Measurements from ENCODE around the gene CDRT15.
"Not testable (repeated sequence)": the region's sequence is repeated elsewhere in the genome, so short reads cannot be mapped to it uniquely, and the experiment has no call there.

Gene CDRT15

DNA sequence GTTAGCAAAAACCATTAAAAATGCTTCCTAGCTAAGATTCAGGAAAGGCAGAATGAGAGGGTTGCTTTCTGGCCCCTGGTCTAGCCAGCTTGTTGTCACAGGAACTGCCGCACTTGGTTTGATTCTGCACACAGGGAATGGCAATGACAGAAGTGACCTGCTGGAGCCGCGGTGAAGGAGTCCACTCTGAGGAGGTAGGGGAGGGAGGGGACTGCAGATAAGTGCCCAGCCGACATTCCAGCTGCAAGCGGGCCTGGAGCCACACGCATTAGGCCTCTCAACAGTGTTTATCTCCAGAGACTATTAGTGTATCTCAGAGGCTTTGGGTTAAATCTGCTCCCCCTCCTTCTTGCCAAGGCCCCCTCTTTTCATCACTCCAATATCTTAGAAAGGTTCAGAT lies 38.6 kb downstream of the CDRT15 start:
- no peaks in the 10 kb centered on the region for H3K4me1 ChIP-seq
- H3K27ac ChIP-seq: no peak overlapping the region
- H3K27me3 ChIP-seq: no peaks in the 10 kb centered on the region
- H3K36me3 ChIP-seq: peaks cover 0 to 21% (median 5%) of the 10 kb centered on the region in 3 donors
- intact Hi-C loops (cut with DNase I; ENCODE audit: low total_unique reads): no loop called here
- DNase-seq: no peak
- H3K4me3 ChIP-seq: no peak overlapping the region
- TF ChIP-seq, protein P1, sequence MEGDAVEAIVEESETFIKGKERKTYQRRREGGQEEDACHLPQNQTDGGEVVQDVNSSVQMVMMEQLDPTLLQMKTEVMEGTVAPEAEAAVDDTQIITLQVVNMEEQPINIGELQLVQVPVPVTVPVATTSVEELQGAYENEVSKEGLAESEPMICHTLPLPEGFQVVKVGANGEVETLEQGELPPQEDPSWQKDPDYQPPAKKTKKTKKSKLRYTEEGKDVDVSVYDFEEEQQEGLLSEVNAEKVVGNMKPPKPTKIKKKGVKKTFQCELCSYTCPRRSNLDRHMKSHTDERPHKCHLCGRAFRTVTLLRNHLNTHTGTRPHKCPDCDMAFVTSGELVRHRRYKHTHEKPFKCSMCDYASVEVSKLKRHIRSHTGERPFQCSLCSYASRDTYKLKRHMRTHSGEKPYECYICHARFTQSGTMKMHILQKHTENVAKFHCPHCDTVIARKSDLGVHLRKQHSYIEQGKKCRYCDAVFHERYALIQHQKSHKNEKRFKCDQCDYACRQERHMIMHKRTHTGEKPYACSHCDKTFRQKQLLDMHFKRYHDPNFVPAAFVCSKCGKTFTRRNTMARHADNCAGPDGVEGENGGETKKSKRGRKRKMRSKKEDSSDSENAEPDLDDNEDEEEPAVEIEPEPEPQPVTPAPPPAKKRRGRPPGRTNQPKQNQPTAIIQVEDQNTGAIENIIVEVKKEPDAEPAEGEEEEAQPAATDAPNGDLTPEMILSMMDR (IDR thresholded peaks at IDR 0.05): no peak
- H3K9me3 ChIP-seq: no peaks in the 10 kb centered on the region

DNA sequence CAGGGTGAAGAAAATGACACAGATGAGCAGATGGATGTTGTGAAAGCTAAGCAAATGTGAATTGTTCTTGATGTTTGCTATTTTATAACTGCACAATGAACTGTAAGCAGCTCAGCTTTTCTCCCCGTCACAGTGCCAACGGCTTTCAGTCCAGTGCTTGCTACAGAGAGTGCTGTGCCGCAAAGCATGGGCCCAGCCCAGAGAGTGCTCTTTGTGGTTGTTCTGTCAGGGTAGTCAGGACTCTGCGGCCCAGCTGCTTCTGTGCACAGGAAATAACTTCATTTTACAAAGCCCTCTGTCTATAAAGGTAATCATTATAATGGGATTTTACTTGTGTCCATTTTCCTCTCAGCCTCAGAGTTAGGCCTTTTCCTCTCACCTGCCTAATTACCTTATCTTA lies 39.1 kb downstream of the CDRT15 start:
- Histone ChIP-seq H3K36me3 (peaks cover 0 to 23% (median 5%) of the 10 kb centered on the region in 3 donors), H3K4me1 (no peaks in the 10 kb centered on the region), H3K27me3 (no peaks in the 10 kb centered on the region), H3K27ac (no peak overlapping the region), H3K4me3 (no peak overlapping the region), H3K9me3 (no peaks in the 10 kb centered on the region)
- TF ChIP-seq, protein P1 (IDR thresholded peaks at IDR 0.05): no peak
- intact Hi-C loops (cut with DNase I; ENCODE audit: low total_unique reads): no loop called here
- no peak for DNase-seq

DNA sequence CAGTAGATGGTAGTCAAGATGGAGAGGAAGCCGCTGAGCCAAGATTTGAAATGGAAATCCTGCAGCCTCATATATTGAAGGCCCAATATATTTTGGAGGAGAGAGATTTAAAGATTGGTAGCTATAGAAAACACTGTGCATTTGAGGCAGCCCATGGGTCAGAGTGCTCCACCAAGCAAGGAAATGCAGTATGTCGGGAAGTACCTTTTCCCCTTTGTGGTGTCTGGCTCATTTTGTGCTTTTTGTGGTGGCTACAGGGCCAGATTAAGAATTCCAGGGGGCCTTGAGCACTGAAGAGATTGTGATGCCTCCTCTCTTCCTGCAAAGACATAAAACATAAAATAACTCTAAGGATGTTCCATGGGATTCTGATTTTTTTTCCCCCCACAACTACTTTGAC lies 39.6 kb downstream of the CDRT15 start:
- H3K27me3 ChIP-seq: no peaks in the 10 kb centered on the region
- TF ChIP-seq, protein P1 (IDR thresholded peaks at IDR 0.05): no peak
- intact Hi-C loops (cut with DNase I; ENCODE audit: low total_unique reads): no loop called here
- H3K9me3 ChIP-seq: no peaks in the 10 kb centered on the region
- no peak for DNase-seq
- H3K27ac ChIP-seq: no peak overlapping the region
- H3K4me3 ChIP-seq: no peak overlapping the region
- H3K36me3 ChIP-seq: peaks cover 0 to 23% (median 5%) of the 10 kb centered on the region in 3 donors
- H3K4me1 ChIP-seq: no peaks in the 10 kb centered on the region

DNA sequence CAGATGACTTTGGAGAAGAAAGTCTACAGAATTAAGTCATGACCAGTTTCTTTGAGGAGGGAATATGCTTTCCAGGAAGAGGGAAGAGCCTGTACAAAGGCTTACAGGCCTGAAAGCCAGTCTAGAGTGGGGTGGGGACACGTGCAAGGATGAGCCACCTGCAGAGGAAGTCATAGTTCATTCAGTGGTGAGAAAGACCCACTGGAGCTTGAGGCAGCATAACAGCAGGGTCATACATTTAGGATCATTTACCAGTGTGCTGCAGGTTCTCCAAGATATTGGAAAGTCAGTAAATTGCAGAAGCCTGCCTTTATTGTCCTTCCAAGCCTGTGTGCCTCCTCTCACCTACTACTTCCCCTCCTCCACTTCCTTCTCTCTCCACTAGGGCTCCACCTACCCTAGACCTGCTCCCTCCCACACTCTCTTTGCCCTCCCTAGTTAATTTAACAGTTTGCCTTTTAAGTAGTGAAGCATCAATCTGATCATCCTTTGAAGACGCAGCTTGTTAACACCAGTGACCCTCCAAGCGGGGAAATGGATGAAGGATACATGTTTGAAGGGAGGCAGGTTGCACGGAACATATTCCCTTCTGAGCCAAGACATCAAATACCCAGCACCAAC lies 40.2 kb downstream of the CDRT15 start:
- Histone ChIP-seq H3K4me1 (no peaks in the 10 kb centered on the region), H3K4me3 (no peak overlapping the region), H3K27ac (no peak overlapping the region), H3K27me3 (no peaks in the 10 kb centered on the region), H3K36me3 (peaks cover 0 to 23% (median 5%) of the 10 kb centered on the region in 3 donors), H3K9me3 (no peaks in the 10 kb centered on the region)
- intact Hi-C loops (cut with DNase I; ENCODE audit: low total_unique reads): no loop called here
- TF ChIP-seq, protein P1 (IDR thresholded peaks at IDR 0.05): no peak
- no peak for DNase-seq

DNA sequence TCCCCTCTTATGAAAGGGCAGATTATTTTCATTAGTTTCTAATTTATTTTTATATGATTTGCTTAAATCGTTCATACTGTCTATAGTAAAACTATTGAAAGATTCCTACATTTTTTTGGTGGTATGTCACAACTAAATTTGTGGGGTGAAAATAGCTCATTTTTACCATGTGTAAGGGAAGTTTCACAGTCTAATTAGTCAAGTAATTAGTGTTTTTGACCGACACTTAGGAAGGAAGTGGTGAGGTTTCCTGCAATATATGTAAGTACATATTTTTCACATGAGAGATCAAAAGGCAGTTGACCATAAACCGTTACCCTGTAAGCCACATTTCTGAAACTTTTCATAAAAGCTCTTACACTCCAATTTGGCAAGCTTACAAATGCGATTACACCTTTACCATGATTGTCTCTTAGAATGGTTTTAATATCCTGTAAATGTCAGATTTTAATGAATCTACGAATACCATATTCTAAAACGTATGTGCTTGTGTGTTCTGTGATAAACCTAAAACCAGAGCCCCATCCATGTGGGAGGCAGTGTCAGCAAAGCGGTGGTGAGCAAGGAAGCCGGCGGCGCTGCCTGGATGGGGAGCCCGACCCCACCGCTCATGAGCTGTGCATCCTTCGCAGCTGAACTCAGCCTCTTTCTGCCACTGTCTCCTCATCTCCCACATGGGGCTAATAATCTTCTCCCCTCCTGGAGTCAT lies 43.9 kb downstream of the CDRT15 start:
- H3K4me1 ChIP-seq; DNase-seq; intact Hi-C loops (cut with DNase I; ENCODE audit: low total_unique reads); H3K27me3 ChIP-seq; H3K27ac ChIP-seq; H3K9me3 ChIP-seq; H3K4me3 ChIP-seq: not testable (repeated sequence)
- H3K36me3 ChIP-seq: peaks cover 0 to 23% (median 5%) of the 10 kb centered on the region in 3 donors

DNA sequence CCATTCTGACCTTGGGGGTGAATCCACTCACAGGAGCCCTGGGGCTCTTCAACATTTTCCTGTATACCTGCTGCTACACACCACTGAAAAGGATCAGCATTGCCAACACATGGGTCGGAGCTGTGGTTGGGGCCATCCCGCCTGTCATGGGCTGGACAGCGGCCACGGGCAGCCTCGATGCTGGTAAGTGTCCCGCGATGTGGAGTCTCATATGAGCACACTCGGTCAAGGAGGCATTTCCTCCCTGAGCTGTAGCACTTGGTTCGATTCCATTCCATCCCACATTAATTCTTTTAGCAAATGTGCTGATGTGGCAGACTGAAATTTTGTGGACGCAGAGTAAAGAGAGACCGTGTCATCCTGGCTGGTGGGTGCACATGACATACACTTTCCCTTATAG lies 44.6 kb downstream of the CDRT15 start:
- DNase-seq; H3K27me3 ChIP-seq; H3K4me1 ChIP-seq; intact Hi-C loops (cut with DNase I; ENCODE audit: low total_unique reads); H3K27ac ChIP-seq; H3K4me3 ChIP-seq; H3K9me3 ChIP-seq: not testable (repeated sequence)
- H3K36me3 ChIP-seq: peaks cover 0 to 16% (median 0%) of the 10 kb centered on the region in 3 donors

DNA sequence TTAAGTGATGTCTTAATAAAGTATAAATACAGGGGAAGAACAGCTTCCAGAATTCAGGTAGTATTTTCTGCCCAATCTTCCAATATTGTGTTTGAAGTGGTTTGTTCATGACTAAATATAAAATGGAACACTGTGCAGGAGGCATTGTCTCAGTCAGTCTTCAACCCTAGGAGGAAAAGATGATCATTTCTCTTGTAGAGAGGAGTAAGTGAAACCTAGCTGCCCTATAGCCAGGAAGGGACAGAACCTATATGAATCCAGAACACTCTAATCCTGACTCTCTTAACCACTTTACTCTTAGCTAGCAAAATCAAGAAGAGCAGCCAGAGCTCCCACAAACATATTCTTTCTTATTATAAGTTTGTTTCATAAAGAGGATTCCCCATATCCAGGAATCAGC lies 45.2 kb downstream of the CDRT15 start:
- peaks cover 0 to 10% (median 0%) of the 10 kb centered on the region in 3 donors for H3K36me3 ChIP-seq
- H3K4me3 ChIP-seq; H3K27me3 ChIP-seq; H3K9me3 ChIP-seq; DNase-seq; intact Hi-C loops (cut with DNase I; ENCODE audit: low total_unique reads); H3K27ac ChIP-seq; H3K4me1 ChIP-seq: not testable (repeated sequence)

DNA sequence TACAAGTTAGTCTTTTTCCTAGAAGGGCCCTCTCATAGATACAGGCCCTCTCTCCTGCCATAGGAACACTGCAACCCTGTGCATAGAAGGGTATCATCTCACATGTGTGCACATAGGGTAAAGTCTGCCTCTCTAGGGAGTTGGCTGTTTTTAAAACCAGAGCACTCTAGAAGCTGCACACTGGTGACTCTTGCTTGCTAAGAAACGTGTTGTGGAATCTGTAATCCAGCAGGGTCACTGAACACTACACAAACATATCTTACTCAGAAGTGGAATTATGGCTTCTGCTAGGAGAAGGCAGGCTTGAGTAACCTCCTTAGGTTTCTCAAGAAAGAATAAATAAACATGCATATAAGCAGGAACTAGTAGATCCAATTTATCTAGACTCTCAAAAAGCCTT lies 45.9 kb downstream of the CDRT15 start:
- H3K9me3 ChIP-seq; H3K4me1 ChIP-seq; DNase-seq; intact Hi-C loops (cut with DNase I; ENCODE audit: low total_unique reads); H3K36me3 ChIP-seq; H3K27me3 ChIP-seq; H3K27ac ChIP-seq; H3K4me3 ChIP-seq: not testable (repeated sequence)

DNA sequence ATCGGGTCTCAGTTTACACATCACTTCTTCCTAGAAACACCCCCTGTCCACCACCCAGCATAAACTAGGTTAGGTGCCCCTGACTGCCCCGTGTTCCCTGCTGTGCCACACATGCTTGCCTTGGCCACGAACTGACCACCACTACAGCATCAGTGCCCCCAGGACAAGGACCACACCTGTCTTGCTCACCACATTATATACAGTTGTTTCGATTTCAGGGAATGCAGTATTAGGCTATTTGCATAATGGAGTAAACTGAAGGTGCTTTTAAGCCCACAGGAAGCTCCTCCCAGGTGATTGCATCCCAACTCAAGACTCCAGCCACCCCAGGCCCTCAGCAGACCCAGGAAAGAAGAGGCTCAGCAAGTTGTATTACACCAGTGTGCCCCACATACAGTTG lies 50.2 kb downstream of the CDRT15 start:
- H3K9me3 ChIP-seq; intact Hi-C loops (cut with DNase I; ENCODE audit: low total_unique reads); H3K27ac ChIP-seq; H3K4me3 ChIP-seq; H3K36me3 ChIP-seq; DNase-seq; H3K27me3 ChIP-seq; H3K4me1 ChIP-seq: not testable (repeated sequence)

Measured in tibial artery (tissue), 4 donors.